Measurements from ENCODE around the gene COLQ.

Gene COLQ

GRCh38 chr3:15455756-15456155 lies 65.8 kb downstream of the COLQ start:
- no peak for DNase-seq (ENCODE audit: low read depth in 2 of 2)

- no peak for DNase-seq (ENCODE audit: low read depth in 2 of 2)
Observed at GRCh38 chr3:15454965-15455364, 66.5 kb downstream of the COLQ start.

- DNase-seq (ENCODE audit: low read depth in 2 of 2): no peak
Observed at GRCh38 chr3:15453991-15454625, 67.4 kb downstream of the COLQ start.

GRCh38 chr3:15453501-15453900 lies 68.0 kb downstream of the COLQ start:
- DNase-seq (ENCODE audit: low read depth in 2 of 2): no peak

DNA sequence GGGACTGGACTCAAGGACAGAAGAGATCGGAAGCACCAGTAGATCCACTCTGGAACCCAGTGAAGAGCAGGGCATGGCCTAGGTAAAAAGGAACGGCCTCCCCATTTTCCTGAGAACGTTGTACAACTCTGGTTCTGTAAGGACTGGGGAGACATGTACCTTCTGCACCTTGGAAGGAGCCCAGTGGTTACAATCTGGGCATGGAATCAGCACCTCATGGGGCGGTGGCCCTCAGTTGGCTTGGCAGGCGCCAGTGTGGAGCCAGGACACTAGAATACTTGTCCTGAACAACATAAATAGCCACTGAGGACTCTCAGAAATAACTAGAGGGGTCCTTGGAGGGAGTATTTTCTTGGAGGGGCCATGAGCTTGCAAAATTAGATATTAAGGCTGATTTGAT lies 68.5 kb downstream of the COLQ start:
- DNase-seq (ENCODE audit: low read depth in 2 of 2): no peak

- no peak for DNase-seq (ENCODE audit: low read depth in 2 of 2)
Observed at GRCh38 chr3:15452156-15452555, 69.3 kb downstream of the COLQ start.

DNA sequence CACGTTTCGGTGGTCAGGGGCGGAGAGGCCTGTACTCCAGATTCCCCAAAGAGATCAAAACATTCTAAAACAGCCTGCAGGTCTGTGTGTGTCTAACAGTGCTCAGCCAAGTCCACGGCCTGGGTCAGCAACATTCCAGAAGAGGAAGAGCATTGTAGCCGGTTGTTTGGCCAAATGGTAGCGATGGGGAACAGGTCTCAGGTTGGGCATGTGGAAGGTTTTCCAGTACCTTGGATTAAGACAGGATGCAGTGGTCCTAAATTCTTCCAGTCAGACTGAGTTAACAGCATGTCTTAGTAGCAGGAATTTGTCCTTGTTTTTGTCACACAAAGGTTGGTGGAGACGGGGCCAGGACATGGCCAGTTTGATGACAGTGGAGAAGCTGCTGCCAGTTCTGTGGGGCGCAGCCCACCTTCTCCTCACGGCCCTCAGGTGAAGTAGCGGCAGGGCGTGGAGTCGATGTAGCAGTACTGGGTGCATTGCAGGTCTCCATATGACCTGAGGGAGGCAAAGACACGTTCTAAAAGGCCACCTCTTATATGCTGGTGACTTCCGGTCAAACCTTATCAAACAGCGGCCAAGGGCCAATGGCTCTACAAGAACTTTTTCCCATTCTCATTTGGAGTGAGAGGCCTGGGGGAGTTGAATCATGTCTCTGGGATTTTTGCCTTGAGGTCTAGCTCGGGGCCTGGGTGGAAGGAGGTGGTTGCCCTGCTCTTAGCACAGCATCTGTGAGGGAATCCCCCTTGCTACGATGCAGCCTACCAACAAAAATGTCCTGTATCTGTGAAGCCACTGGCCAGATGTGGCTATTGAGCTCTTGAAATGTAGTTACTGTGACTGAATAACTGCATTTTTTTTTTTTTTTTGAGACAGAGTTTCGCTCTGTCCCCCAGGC lies 70.0 kb downstream of the COLQ start:
- no peak for DNase-seq (ENCODE audit: low read depth in 2 of 2)

GRCh38 chr3:15450438-15451215 lies 70.9 kb downstream of the COLQ start:
- DNase-seq (ENCODE audit: low read depth in 2 of 2): no peak

- no peak for DNase-seq (ENCODE audit: low read depth in 2 of 2)
Observed at GRCh38 chr3:15449489-15450224, 71.8 kb downstream of the COLQ start.

- DNase-seq (ENCODE audit: low read depth in 2 of 2): no peak
Observed at GRCh38 chr3:15443826-15444524, 77.5 kb downstream of the COLQ start.

DNA sequence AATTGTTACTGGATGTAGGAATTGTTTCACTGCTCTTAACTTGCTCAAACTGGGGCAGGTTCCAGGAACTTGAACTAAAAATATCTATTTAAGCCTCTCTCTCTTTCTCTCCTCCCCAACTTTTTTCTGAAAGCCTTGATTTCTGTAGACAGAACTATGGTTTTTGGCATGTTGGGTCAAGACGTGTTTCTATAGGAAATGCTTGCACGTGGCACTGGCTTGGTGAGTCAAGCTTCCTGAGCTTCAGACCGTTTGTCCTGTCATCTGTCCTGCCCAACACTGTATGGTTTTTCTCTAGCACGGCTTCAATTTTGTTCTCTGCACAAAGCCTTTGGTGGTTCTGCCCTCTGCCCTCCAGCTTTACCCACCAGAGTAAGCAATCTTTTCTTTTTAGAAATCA lies 80.6 kb downstream of the COLQ start:
- no peak for DNase-seq (ENCODE audit: low read depth in 2 of 2)

GRCh38 chr3:15439476-15439875 lies 82.0 kb downstream of the COLQ start:
- DNase-seq (ENCODE audit: low read depth in 2 of 2): no peak

DNA sequence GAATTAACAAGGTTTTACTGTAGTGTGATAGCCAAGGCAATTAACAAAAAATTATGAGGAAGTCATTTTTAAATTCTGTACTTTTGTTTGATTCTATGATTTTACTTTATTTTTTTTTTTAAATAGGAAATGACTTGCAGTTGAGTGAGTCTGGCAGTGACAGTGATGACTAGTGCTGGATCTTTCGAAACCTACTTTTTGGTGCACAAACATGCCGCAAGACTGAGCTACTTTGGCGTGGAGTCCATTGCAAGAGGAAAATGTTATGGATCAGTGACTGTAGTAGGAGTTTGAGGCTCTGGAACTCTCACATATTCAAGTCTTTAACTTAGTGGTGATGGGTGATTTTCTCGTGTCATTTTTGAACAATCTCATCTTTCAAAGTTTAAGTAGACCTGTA lies 82.5 kb downstream of the COLQ start:
- DNase-seq (ENCODE audit: low read depth in 2 of 2): no peak

GRCh38 chr3:15436246-15436645 lies 85.3 kb downstream of the COLQ start:
- no peak for DNase-seq (ENCODE audit: low read depth in 2 of 2)

DNA sequence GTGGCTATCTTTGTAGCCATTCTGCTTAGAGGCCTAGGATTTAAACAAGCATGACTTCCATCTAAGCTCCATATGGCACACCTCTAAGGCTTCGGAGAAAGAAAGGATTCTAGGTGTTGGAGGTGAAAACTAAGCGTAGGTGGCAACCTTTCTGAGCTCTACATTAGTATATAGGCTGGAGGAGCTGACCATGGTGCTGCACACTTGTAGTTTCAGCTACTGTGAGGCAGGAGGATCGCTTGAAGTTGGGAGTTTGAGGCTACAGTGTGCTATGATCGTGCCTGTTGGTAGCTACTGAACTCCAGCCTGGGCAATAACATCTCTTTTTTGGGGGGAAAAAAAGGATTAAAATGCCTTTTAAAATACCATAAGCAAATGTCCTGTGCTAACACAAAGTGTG lies 86.8 kb downstream of the COLQ start:
- no peak for DNase-seq (ENCODE audit: low read depth in 2 of 2)

DNA sequence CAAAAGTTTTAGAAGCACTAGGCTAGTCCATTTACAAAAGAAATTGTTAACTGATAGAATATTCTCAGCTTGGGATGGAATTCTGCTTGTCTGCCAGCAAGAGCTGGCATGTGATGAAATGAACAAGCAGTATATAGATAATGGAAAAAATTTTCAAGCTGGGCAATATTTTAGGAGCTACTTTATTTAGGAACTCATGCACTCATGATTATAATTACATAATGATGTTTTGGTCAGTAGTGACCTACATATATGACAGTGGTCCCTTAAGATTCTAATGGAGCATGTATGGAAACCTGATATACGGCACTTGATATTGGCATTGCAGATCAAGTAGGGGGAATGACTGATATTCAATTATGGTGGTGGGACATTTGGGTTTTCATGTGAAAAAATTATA lies 88.0 kb downstream of the COLQ start:
- no peak for DNase-seq (ENCODE audit: low read depth in 2 of 2)

DNA sequence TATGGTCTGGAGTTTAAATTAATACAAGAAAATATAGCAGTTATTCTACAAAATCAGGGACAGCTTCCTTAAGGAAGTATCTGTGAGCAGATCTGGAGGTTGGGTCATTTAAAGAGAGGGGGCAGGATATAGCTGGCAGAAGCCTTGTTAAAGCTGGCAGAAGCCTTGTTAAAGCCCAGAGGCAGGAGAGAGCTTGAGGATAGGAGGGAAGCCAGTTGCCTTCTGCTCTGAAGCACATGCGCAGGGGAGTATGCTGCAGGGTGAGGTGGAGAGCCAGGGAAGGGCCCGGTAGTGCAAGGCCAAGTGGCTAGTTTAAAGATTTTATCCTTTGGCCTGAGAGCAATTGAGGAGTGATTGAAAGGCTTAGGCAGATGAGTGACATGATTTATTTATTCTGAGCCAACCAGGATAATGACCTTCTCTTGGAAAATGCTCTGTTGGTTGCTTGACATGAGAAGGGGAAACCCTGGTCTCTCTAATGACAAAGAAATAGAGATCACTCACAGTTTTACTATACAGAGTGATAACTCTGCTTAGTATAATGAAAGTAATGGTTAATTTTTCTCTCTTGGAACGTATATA lies 90.2 kb downstream of the COLQ start:
- no peak for DNase-seq (ENCODE audit: low read depth in 2 of 2)

DNA sequence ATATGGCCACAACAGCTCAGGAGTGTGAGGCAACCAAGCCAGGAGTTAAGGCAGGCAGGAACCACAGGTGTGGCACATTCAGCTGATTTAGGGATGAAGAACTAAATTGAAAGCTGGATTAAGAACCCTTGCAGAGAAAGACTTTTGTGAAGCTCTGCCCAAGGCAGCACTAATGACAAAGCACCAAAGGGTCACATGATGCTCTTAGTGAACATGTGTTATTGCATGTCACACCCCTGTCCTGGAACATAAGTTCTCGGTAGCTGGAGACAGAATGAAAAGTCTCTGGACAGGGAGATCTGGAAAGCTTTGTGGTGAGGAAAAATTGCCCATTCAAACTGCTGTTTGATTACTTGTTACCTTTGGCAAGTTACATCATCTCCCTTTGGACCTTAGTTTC lies 90.9 kb downstream of the COLQ start:
- no peak for DNase-seq (ENCODE audit: low read depth in 2 of 2)

- DNase-seq (ENCODE audit: low read depth in 2 of 2): no peak
Observed at GRCh38 chr3:15429080-15429479, 92.4 kb downstream of the COLQ start.

GRCh38 chr3:15428539-15428938 lies 93.0 kb downstream of the COLQ start:
- DNase-seq (ENCODE audit: low read depth in 2 of 2): no peak

DNA sequence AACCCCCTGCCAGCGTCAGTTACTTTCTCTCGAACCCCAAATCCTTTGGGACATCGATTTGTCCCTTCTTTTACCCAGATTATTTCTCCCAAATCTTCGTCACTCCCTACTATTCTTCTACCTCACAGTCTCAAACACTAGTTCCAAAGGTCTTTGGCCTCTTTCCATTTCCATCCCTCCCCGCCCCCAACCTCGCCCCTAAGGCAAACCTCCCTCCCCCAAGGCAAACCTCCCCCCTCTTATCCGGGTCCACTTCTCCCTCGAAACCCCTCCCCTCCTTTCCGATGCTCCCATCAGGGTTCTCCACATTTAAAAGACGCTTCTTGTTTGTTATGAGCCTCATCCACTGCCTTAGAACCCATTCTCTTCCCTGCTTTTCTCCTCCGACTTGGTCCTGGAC lies 93.5 kb downstream of the COLQ start:
- no peak for DNase-seq (ENCODE audit: low read depth in 2 of 2)
